WI38 (cell line): ENCODE data around the gene PPP2R3A.

ENCODE experiments used
- H3K4me3 ChIP-seq: 2 replicates; pipeline ENCODE4 v1.5.1; 2011; ENCODE audit warnings: low read depth, mild to moderate bottlenecking, control low read depth, low read length
- TF ChIP-seq, protein P1 (sequence below): IDR thresholded peaks from 2 replicates; pipeline ENCODE4 v1.5.1; 2012; ENCODE audit warnings: low read depth, mild to moderate bottlenecking, control low read depth, low read length

The PPP2R3A gene

DNA sequence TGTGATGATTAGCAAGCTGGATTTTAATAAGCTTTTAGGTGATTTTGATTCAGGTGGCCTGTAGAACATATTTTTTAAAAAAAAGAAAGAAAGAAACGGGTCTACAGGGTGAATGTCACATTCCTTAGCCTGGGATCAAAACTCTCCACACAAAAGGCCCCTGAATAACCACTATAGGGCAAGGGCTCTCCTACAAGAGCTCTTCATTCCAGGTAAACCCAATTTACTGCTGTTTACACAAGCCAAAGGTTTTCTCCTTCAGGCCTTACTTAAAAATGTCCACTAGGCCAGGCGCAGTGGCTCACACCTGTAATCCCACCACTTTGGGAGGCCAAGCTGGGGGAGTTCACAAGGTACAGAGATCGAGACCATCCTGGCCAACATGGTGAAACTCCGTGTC is 222.3 kb downstream of the PPP2R3A start:
- TF ChIP-seq, protein P1, sequence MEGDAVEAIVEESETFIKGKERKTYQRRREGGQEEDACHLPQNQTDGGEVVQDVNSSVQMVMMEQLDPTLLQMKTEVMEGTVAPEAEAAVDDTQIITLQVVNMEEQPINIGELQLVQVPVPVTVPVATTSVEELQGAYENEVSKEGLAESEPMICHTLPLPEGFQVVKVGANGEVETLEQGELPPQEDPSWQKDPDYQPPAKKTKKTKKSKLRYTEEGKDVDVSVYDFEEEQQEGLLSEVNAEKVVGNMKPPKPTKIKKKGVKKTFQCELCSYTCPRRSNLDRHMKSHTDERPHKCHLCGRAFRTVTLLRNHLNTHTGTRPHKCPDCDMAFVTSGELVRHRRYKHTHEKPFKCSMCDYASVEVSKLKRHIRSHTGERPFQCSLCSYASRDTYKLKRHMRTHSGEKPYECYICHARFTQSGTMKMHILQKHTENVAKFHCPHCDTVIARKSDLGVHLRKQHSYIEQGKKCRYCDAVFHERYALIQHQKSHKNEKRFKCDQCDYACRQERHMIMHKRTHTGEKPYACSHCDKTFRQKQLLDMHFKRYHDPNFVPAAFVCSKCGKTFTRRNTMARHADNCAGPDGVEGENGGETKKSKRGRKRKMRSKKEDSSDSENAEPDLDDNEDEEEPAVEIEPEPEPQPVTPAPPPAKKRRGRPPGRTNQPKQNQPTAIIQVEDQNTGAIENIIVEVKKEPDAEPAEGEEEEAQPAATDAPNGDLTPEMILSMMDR: no peak
- H3K4me3 ChIP-seq: no peak overlapping the region

DNA sequence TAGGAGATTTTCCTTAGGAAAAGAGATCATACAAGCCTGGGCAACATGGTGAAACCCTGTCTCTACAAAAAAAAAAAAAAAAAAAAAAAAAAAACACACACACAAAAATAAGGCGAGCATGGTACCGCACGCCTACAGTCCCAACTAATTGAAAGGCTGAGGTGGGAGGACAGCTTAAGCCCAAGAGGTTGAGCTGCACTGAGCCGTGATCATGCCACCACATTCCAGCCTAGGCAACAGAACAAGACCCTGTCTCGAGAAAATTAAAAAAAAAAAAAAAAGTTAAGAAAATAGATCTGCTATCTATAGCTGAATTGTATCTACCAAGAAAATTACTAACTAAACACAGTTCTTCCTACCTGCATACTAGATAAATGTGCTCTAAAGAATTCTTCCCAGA is 223.5 kb downstream of the PPP2R3A start:
- no peak overlapping the region for H3K4me3 ChIP-seq
- TF ChIP-seq, protein P1: no peak

DNA sequence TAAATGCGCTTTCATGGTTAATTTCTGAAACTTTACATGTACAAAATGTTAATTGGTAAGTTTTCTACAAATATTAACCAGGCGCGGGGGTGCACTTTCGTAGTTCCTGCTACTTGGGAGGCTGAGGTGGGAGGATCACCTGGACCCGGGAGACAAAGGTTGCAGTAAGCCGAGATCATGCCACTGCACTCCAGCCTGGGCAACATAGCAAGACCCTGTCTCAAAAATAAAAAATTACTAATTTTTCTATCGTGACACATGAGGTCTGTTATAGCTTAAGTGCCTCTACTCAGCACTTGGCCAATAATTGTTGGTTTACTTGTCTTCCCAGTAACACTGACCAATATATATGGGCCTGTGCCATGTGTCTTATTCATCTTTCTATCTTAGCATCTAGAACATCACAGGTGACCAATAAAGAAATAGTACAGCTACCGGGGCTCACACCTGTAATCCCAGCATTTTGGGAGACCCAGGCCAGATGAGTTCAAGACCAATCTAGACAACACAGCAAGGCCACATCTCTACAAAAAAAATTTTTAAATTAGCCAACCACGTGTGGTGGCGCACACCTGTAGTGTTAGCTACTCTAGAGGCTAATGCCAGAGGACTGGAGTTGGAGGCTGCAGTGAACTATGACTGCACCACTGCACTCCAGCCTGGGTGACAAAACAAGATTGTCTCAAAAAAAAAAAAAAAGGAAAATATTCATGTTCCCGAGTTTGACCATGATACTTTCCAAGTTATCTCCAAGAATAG is 224.5 kb downstream of the PPP2R3A start:
- H3K4me3 ChIP-seq: no peak overlapping the region
- TF ChIP-seq, protein P1: no peak

DNA sequence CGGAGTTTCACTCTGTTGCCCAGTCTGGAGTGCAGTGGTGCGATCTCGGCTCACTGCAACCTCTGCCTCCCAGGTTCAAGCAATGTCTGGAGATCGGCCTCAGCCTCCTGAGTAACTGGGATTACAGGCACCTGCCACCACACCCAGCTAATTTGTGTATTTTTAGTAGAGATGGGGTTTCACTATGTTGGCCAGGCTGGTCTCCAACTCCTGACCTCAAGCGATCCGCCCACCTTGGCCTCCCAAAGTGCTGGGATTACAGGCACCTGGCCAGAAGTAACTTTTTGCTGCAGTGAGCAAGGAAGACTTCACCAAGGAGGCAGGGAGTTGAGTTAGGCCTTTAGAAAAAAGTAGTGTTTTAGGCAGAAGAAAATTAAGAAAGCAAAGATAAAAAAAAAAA is 226.7 kb downstream of the PPP2R3A start:
- peak overlapping the region; percentile 97 for H3K4me3 ChIP-seq

DNA sequence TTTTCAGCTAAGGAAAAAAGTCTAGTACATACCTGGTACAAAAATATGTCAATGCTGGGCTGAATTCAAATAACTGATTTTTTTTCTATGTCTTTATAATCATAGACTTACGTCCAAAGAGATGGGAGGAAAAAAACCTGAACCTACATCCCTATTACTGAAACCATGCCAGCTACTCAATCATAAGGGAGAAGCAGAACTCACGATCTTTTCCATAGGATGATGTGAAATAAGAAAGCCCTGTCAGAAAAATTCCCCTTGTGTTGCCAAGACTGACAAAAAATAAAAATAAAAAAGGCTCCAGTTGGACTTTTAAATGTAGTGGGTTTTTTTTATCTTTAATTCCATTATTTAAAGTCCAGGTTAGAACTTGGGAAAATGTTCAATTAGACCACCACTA is 227.3 kb downstream of the PPP2R3A start:
- TF ChIP-seq, protein P1: no peak
- peak overlapping the region; percentile 97 for H3K4me3 ChIP-seq

DNA sequence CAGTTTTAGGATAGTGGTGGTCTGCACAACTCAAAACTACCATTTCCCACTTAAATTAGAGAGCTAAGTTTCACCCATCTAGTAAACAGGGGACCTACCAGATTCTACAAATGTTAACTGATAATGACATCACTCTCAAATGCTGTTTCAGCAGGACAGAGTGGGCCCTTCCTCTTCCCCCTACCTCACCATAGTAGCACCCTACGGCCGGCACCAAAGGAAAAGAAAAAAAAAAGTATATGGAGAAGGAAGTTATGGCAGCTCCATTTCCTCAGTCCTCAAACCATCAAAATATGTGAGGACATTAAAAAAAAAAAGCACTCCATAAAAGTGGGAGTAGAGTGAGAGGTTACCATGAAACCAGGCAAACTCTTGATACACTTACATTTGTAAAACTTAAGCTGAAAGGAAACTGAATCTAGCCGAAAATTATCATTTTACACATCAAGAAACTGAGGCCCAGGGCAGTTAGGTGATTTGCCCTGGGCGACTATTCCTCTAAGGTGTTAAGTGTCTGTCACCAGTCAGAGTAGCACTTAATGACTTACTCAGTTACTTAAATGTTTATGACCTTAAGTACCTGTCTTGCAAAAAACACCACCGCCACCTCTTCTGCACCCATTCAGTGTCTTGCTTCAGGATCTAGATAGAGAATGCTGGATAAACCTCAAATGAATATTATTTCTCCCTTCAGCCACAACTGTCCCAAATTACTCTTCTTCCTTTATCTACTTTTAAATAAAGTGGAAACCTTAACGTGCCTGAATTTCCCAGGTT is 227.9 kb downstream of the PPP2R3A start:
- TF ChIP-seq, protein P1: no peak
- H3K4me3 ChIP-seq: peak overlapping the region; percentile 97

DNA sequence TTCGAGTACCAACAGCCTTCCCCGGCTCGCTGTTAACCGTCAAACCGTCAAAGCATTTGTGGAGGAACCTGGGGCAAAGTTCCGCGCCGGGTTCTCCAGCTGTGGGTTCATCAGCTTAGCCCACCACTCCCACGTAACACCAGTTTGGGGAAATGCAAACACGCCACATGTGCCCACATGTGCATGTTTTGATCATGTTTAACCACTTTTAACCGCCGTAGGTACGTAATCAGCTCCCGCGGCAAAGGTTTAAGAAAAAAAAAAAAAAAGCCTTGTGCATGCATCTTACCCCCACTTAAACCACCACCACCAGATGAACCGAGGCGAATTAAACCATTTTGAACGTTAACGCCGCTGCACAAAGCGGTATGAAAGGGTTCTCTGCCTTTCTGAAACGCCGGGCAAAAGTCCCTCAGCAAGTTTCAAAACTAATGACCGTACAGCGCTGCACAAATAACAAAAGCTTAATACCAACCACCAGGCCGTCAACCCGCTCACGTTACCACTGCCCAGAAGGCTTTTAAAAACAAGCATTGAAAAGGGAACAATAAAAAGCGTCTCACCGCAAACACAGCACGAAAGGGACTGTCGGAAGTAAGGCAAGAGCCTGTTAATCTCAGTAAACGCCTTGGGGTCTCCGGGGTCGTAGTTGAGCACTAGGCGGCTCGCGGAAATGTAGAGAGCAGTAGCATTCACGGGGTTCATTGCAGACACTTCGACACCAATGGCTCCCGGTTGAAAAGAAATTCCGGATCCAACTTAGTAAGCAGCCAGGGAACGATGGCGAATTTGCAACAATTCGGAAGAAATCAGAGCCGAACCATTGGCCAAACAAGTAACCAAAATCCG is 229.1 kb downstream of the PPP2R3A start:
- TF ChIP-seq, protein P1: no peak
- H3K4me3 ChIP-seq: peak overlapping the region; percentile 97
